GM21390 (cell line): ENCODE results near the gene PIBF1.
A peak's percentile ranks its signal among the peaks of the same experiment; 100 is the strongest.
"Not testable (repeated sequence)": the region's sequence is repeated elsewhere in the genome, so short reads cannot be mapped to it uniquely, and the experiment has no call there.

ENCODE experiments used
- ATAC-seq: cut with Tn5 transposase; IDR thresholded peaks from one replicate; pipeline ENCODE4 v1.9.1; 2021; ENCODE audit not compliant: unreplicated experiment

Gene PIBF1

GRCh38 chr13:72820156-72820897 lies 38.4 kb downstream of the PIBF1 start:
- ATAC-seq: no peak

- no peak for ATAC-seq
These were observed 39.0 kb downstream of the PIBF1 start for GRCh38 chr13:72820898-72821279.

GRCh38 chr13:72823081-72823480 lies 41.1 kb downstream of the PIBF1 start:
- ATAC-seq: no peak

GRCh38 chr13:72823724-72824123 lies 41.8 kb downstream of the PIBF1 start:
- no peak for ATAC-seq

GRCh38 chr13:72834601-72835000 lies 52.7 kb downstream of the PIBF1 start:
- no peak for ATAC-seq

- ATAC-seq: peak; percentile 97
These were observed 58.0 kb downstream of the PIBF1 start for GRCh38 chr13:72839831-72840426.

DNA sequence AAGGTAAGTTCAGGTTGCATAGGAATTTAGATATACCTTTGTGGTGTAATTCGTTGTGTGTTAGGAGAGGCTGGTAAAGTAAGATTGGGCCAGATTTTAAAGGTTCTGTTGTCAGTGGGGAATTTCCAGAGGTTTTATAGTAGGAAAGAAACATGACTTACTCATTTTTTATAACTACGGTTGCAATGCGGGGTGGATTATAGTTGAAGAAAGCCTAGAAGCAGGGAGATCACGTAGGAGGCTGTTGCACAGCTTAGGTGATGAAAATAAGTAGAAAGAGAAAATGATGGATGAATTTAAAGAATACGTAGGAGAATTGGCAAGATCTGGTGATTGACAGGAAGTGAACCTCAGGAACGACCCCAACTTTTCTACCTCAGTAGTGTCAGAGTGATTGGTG lies 61.1 kb downstream of the PIBF1 start:
- ATAC-seq: no peak

DNA sequence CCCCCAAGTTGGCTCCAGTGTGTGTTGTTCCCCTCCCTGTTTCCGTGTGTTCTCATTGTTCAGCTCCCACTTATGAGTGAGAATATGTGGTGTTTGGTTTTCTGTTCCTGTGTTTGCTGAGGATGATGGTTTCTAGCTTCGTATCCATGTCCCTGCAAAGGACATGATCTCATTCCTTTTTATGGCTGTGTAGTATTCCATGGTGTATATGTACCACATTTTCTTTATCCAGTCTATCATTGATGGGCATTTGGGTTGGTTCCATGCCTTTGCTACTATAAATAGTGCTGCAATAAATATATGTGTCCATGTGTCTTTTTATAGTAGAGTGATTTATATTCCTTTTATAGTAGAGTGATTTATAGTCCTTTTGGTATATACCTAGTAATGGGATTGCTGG lies 63.2 kb downstream of the PIBF1 start:
- not testable (repeated sequence) for ATAC-seq

DNA sequence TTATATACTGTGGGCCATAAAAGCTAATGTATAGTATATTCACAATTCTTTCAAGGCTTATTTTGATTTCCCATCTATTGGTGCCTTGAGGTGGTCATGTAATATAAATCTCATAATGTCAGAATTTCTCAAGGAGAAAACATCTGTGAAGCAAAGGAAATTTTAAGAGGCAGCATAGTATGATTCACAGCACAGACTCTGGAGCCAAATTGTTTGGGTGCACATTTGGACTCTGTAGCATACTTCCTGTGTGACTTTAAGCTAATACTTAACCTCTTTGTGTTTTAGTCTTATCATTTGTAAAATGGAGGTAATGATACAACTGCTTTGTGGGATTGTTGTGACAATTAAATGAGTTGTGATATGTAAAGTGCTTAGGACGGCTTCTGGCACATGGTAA lies 67.6 kb downstream of the PIBF1 start:
- no peak for ATAC-seq

DNA sequence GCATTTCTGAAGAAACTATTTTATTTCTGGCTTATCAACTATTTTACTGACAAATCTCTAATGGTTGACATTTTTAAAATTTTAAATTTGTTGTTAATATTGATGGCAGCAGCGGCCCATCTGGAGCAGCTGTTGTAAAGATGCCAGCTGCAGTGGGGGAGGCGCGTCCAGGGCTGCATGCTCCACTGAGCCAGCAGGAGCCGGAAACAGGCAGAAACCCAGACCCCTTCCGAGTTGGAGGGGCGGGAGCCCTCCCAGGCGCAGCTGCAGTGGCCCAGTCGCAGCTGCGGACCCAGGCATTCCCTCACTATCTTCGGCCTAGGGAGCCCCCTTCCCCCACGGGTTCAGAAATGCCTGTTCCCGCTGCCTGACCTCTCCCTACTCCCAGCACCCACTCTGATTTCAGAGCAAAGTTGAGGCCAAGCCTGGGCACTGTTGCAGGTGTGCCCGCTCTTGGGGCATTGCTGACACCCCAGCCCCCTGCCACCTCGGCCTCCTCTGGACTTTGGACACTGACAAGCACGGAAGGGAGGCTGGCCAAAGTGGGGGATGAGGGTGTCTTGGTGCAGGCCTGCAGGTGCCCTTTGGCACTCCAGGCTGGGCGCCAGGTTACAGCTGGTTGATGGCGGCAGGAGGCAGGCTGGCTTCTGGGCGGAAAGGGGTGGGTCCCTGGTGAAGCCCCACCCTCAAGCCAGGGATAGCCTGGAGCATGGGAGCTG lies 69.2 kb downstream of the PIBF1 start:
- no peak for ATAC-seq

DNA sequence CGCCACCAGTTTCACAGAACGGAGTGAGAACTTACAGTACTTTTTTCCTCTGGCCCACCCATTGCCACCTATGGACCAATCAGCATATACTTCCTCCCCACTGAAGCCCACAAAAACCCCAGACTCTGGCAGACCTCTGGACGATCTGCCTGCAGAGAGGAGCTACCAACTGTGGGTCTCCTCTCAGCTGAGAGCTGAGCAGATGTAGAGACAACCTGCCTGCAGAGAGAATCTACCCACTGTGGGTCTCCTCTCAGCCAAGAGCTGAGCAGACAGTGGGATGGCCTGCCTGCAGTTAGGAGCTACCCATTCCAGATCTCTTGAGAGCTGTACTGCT lies 69.7 kb downstream of the PIBF1 start:
- no peak for ATAC-seq

GRCh38 chr13:72852207-72852606 lies 70.3 kb downstream of the PIBF1 start:
- no peak for ATAC-seq

DNA sequence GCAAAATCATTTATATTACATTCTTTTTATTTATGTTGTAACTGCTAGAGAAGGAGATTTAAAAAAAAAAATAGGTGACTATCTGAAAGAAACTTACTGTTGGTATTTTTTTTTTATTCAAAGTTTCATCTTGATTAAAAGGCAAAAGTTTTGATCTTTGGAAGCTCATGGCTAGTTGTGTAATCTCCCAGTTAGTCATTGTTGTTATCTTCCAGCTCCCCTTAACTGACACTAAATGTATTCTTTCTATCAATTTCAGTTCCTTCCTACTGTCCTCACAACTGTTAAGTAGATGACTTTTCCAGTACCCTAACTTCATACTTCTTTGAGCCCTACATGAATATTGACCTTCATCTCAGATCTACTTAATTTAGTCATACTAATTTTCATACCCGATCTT lies 71.1 kb downstream of the PIBF1 start:
- no peak for ATAC-seq

- ATAC-seq: peak; percentile 87
These were observed 82.4 kb downstream of the PIBF1 start for GRCh38 chr13:72864142-72865011.

DNA sequence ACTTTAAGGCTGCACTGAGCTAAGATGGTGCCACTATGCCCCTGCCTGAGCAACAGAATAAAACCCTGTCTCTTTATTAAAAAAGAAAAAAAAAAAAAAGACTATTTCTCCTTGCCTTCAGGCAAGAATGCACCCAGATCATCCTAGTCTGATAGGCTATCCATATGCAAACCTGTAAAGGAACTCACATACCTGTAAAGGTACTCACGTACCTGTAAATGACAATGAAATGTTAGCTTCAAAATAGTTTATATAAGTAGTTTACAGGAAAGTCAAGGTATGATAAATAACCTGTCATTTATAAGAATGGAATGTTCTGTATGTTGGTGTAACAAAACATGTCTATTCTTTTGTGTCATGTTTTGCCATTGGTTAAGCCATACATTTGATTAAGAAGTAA lies 86.3 kb downstream of the PIBF1 start:
- ATAC-seq: no peak

- ATAC-seq: no peak
These were observed 93.3 kb downstream of the PIBF1 start for GRCh38 chr13:72875233-72875632.

DNA sequence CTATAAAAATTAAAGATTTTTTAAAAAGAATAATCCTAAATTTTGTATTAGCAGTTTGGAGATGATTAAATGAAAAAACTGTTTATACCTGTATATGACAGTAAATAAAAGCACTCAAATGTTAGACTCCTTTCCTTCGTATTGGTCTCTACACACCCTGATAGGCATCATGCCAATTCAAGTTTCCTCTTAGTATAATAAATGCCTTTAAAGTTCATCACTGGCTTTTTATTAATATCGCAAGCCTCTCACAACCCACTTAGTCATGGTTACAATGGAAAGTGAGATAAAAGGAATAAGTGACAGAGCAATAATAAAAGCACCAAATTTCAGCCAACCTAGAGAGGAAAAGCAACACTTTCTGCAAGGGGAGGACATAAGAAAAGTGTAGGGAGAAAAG lies 102.2 kb downstream of the PIBF1 start:
- no peak for ATAC-seq

GRCh38 chr13:72886272-72887067 lies 104.5 kb downstream of the PIBF1 start:
- ATAC-seq: no peak

DNA sequence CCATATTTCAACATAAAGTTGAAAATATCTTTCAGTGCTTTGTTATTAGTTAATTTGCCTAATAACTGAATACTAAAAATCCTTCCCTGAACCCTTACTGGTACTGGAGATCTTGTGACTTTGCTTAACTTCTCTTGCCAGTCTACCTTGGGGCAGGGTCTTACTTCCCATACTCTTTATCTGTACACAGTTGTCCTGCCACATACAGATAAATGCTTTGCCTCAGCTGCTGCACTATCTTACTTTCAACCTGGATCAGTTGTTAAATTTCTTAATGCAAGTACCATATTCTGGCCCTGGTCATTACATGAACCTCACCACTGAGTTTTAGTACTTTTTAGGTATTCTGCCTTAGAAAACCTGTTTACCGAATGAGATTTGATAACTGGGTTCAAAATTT lies 107.6 kb downstream of the PIBF1 start:
- ATAC-seq: no peak

GRCh38 chr13:72890546-72890945 lies 108.6 kb downstream of the PIBF1 start:
- ATAC-seq: no peak

DNA sequence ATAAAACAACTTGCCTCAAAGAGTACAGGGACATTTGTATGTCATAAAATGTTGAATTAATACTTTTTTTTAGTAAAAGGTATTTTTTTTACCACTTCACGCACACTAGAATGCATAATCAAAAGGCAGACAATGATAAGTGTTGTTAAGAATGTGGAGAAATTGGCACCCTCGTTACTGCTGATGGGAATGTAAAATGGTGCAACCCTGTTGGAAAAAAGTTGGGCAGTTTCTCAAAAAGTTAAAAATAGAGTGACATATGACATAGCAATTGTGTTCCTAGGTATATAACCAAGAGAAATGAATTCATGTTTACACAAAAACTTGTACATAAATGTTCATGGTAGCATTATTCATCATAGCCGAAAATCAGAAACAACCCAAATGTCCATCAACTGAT lies 109.5 kb downstream of the PIBF1 start:
- no peak for ATAC-seq
